Vagina (tissue), 2 donors: ENCODE measurements around the gene TNFRSF18. TPM values are rescaled to one million over a fixed set of nuclear protein-coding genes. Genes with fewer than 3 reads are reported as not detected.

Experiments
- DNase-seq, 2 donors: peaks; one replicate each; pipeline ENCODE4 v3.0.0-alpha.2; 2017; ENCODE audit errors: extremely low spot score in 2 of 2
- H3K27ac ChIP-seq: fragments of 200-600 bp; sonication (generic); one replicate; pipeline ENCODE4 v1.5.1; 2019
- H3K27me3 ChIP-seq: fragments of 200-600 bp; sonication (generic); one replicate; pipeline ENCODE4 v1.5.1; 2019
- H3K36me3 ChIP-seq, 2 donors: fragments of 200-600 bp; sonication (generic); one replicate each; pipeline ENCODE4 v1.5.1; 2017 to 2019
- H3K4me1 ChIP-seq: fragments of 200-600 bp; sonication (generic); one replicate; pipeline ENCODE4 v1.5.1; 2019
- H3K4me3 ChIP-seq, 2 donors: fragments of 200-600 bp; sonication (generic); 1 replicate in 1 of 2; 2 replicates in 1 of 2; pipeline ENCODE4 v1.5.1; 2016 to 2019
- H3K9me3 ChIP-seq: fragments of 200-600 bp; sonication (generic); one replicate; pipeline ENCODE4 v1.5.1; 2019
- POLR2A ChIP-seq, 2 donors: fragments of 450-650 bp; IDR thresholded peaks; one replicate each; pipeline ENCODE4 v1.6.1; 2017; ENCODE audit warnings: antibody characterized with exemption in 2 of 2, mild to moderate bottlenecking in 2 of 2, moderate library complexity in 2 of 2
- POLR2AphosphoS5 ChIP-seq, 2 donors: sonication (generic); formaldehyde crosslinking; IDR thresholded peaks; one replicate each; pipeline ENCODE4 v1.9.0; 2017; ENCODE audit warnings: antibody characterized with exemption in 2 of 2, mild to moderate bottlenecking in 2 of 2, low read depth in 1 of 2; ENCODE audit not compliant: insufficient read depth in 1 of 2
- intact Hi-C: fragments of 100-400 bp; cut with DNase I; formaldehyde crosslinking; loops from one replicate; pipeline ENCODE4 v1.15.1; 2023
- total RNA-seq: library from RNA; depleted of rRNA; stranded (reverse); fragments of >200 nt; gene quantifications from one replicate; pipeline ENCODE4 v1.2.3, GENCODE V29; 2016
- TF ChIP-seq, protein P1 (sequence below), 3 experiments: fragments of 450-650 bp in 2 of 3; fragments of 200-600 bp in 1 of 3; sonication (generic) in 1 of 3; IDR thresholded peaks; one replicate each; pipeline ENCODE4 v1.5.1; 2017 to 2019; ENCODE audit warnings: antibody characterized with exemption in 3 of 3, mild to moderate bottlenecking in 2 of 3, moderate library complexity in 2 of 3

Gene TNFRSF18
- total RNA-seq, 1 donor from 2014 or later, result 4.4 TPM

DNA sequence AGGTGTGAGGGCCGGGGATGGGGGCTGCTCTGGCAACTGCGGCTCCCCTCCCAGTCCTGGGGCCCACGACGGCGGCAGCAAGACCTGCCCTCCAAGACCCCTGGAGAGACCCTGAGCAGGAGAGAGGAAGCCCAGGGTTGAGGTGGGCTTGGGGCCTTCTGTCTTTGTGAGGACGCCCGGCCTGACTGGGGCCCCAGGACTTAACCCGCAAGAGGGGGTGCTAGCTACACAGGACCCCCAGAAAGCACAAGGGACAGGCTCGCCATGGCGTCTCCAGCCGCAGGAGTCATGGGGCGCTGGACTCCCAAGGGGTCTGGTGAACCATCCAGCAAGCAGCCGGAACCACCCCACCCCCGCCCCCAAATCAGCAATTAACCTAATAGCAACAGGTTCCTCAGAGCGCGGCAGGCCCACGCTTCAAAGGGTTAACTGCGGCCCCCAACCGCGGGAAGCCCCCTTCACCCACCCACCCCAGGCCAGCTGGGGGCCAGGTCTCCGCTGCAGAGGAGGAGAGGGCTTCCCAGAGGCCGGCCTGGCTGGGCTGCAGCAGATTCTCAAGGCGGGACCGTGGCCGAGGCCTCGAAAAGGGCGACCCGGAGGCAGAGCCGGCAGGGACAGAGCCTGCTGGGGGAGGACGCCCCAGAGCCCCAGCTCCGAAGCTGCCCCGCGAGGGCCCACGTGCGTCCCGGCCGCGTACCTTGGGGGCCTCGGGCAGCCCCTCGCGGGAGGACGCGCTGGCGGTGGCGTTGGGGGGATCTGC lies 39.6 kb upstream of the TNFRSF18 start:
- intact Hi-C loops, result no loop called here
- Histone ChIP-seq H3K27ac (no peak overlapping the region), H3K4me3 (peak overlapping the region in 1 of 2 donors; percentile 18), H3K27me3 (no peaks in the 10 kb centered on the region), H3K9me3 (no peaks in the 10 kb centered on the region), H3K36me3 (no peaks in the 10 kb centered on the region), H3K4me1 (peaks cover 10% of the 10 kb centered on the region)
- no peak for TF ChIP-seq POLR2A (IDR thresholded peaks at IDR 0.05)
- TF ChIP-seq, protein P1, sequence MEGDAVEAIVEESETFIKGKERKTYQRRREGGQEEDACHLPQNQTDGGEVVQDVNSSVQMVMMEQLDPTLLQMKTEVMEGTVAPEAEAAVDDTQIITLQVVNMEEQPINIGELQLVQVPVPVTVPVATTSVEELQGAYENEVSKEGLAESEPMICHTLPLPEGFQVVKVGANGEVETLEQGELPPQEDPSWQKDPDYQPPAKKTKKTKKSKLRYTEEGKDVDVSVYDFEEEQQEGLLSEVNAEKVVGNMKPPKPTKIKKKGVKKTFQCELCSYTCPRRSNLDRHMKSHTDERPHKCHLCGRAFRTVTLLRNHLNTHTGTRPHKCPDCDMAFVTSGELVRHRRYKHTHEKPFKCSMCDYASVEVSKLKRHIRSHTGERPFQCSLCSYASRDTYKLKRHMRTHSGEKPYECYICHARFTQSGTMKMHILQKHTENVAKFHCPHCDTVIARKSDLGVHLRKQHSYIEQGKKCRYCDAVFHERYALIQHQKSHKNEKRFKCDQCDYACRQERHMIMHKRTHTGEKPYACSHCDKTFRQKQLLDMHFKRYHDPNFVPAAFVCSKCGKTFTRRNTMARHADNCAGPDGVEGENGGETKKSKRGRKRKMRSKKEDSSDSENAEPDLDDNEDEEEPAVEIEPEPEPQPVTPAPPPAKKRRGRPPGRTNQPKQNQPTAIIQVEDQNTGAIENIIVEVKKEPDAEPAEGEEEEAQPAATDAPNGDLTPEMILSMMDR (IDR thresholded peaks at IDR 0.05), result no peak
- DNase-seq, result no peak

DNA sequence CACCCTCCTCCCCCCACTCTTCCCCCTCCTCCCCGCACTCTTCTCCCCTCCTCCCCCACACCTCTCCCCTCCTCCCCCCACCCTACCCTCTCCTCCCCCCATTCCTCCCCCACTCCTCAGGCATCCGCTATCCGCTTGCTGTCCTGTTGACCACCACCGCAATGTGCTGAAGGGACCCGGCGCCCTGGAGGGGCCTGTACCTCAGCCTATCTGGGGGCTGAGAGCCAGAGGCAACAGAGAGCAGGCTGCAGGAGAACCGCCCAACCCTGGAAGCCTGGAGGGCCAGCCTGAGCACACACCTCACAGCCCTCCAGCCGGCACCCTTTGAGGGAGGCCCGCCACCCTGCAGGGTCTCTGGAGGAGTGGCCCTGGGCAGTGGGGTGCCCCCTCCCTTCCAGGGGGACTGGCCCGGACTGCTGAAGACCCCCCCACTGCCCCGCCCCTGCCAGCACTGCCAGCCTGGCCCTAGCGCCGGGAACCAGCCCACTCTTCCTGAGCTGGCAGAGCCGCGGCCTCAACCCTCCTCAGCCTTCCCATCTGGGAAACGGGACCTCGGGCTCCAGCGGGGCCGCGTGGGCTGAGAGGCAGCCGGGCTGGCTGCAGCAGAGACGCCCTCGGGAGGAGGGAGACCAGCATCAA lies 38.9 kb upstream of the TNFRSF18 start:
- Histone ChIP-seq H3K4me1 (peaks cover 10% of the 10 kb centered on the region), H3K9me3 (no peaks in the 10 kb centered on the region), H3K27me3 (no peaks in the 10 kb centered on the region), H3K4me3 (no peak overlapping the region), H3K36me3 (no peaks in the 10 kb centered on the region), H3K27ac (no peak overlapping the region)
- intact Hi-C loops, result no loop called here
- TF ChIP-seq, protein P1 (IDR thresholded peaks at IDR 0.05), result no peak
- TF ChIP-seq POLR2A (IDR thresholded peaks at IDR 0.05) (no peak), POLR2AphosphoS5 (IDR thresholded peaks at IDR 0.05; ENCODE audit: insufficient read depth in 1 of 2, low read depth in 1 of 2) (no peak)
- DNase-seq, result no peak

DNA sequence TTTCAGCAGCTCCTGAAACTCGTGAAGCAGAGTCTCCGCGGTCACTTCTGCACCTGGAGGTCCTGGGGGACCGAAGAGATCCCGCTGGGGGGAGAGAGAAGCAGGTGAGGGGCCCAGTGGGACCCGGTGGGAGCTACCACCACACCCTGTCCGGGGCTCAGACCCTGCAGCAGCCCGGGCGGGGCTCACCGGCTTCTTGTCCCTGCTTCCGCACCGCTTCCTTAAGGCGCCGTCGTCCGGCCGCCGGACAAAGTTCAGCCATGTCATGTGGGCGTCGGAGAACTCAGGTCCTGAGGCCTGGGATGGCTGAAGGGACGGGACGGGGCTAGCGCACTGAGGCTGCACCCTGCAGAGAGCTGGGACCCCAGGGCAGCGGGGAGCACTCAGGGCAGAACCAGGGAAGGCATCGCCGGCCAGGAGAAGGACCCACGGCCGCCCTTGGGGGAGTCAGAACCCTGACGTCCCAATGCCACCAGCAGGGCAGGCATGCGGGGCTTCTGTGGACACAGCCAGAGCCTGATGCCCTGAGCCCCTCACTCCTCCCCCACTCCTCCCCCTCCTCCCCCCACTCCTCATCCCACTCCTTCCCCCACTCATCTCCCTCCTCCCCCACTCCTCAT lies 37.9 kb upstream of the TNFRSF18 start:
- H3K36me3 ChIP-seq, result no peaks in the 10 kb centered on the region
- H3K4me1 ChIP-seq, result peaks cover 16% of the 10 kb centered on the region
- H3K9me3 ChIP-seq, result no peaks in the 10 kb centered on the region
- H3K27ac ChIP-seq, result no peak overlapping the region
- peaks cover 2% of the 10 kb centered on the region for H3K27me3 ChIP-seq
- no peak overlapping the region for H3K4me3 ChIP-seq
- DNase-seq, result no peak
- no peak for TF ChIP-seq POLR2AphosphoS5 (IDR thresholded peaks at IDR 0.05; ENCODE audit: insufficient read depth in 1 of 2, low read depth in 1 of 2)
- no peak for TF ChIP-seq POLR2A (IDR thresholded peaks at IDR 0.05)
- TF ChIP-seq, protein P1 (IDR thresholded peaks at IDR 0.05), result no peak
- intact Hi-C loops, result no loop called here

DNA sequence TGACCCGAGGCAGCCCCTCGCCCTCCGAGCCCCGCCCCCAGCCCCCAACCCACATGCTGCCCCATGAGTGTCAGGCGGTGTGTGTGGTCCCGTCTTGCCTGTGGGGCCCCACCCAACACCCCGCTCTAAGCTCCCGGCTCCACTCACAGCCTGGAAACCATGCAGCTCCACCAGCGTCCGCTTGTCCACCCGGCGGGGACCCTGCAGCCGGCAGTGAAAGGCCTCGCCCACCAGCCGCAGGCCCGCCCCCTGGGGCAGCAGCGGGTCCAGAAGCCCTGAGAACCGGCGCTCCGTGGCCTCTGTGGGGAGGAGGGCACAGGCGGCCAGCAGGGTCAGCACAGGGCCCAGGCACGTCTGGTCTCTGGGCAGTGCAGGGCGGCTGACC lies 37.4 kb upstream of the TNFRSF18 start:
- DNase-seq, result no peak
- Histone ChIP-seq H3K27ac (no peak overlapping the region), H3K4me3 (no peak overlapping the region), H3K4me1 (peaks cover 20% of the 10 kb centered on the region), H3K9me3 (no peaks in the 10 kb centered on the region), H3K36me3 (no peaks in the 10 kb centered on the region), H3K27me3 (peaks cover 4% of the 10 kb centered on the region)
- intact Hi-C loops, result no loop called here
- TF ChIP-seq POLR2A (IDR thresholded peaks at IDR 0.05) (no peak), POLR2AphosphoS5 (IDR thresholded peaks at IDR 0.05; ENCODE audit: insufficient read depth in 1 of 2, low read depth in 1 of 2) (no peak)
- TF ChIP-seq, protein P1 (IDR thresholded peaks at IDR 0.05), result no peak

DNA sequence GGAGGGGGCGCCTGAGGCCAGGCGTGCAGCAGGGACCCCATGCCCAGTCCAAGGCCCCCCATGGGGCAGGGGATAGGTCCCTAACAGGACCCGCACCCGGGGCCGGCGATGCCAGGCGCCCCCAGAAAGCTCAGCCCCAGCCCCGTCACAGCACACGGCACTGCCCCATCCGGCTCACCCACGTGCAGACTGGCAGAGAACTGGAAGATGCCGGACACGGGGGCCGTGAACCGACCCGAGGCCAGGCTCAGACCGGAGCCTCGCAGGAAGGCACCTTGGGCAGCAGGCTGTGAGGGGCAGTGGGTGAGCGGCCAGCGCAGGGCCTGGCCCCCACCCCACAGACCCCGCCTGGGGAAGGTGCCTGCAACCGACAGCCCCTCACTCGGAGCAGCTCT lies 36.9 kb upstream of the TNFRSF18 start:
- Histone ChIP-seq H3K36me3 (no peaks in the 10 kb centered on the region), H3K9me3 (no peaks in the 10 kb centered on the region), H3K4me3 (no peak overlapping the region), H3K27me3 (peaks cover 4% of the 10 kb centered on the region), H3K4me1 (peaks cover 24% of the 10 kb centered on the region), H3K27ac (no peak overlapping the region)
- DNase-seq, result no peak
- TF ChIP-seq, protein P1 (IDR thresholded peaks at IDR 0.05), result no peak
- TF ChIP-seq POLR2AphosphoS5 (IDR thresholded peaks at IDR 0.05; ENCODE audit: insufficient read depth in 1 of 2, low read depth in 1 of 2) (no peak), POLR2A (IDR thresholded peaks at IDR 0.05) (no peak)
- intact Hi-C loops, result no loop called here
